RPMI7951 (cell line): ENCODE results near the gene BMP2K. TPM values are rescaled to one million over a fixed set of nuclear protein-coding genes. Genes with fewer than 3 reads are reported as not detected.

Experiments used
- DNase-seq: peaks from one replicate; pipeline ENCODE4 v3.0.0-alpha.2; 2012; ENCODE audit warnings: low read depth
- total RNA-seq: library from RNA; depleted of rRNA; stranded (reverse); fragments of >200 nt; shearing (Covaris generic); gene quantifications from 2 replicates; pipeline ENCODE4 v1.2.3, GENCODE V29; 2014; rRNA removed

The BMP2K gene
- total RNA-seq, 1 experiment from 2014 or later = 45.3 TPM

- DNase-seq = no peak
Measured at GRCh38 chr4:78930016-78930629, 154.0 kb downstream of the BMP2K start.

- no peak for DNase-seq
Measured at GRCh38 chr4:78936989-78937388, 160.8 kb downstream of the BMP2K start.

GRCh38 chr4:78937837-78938236 is 161.7 kb downstream of the BMP2K start:
- DNase-seq = peak; percentile 67

GRCh38 chr4:78938474-78938867 is 162.3 kb downstream of the BMP2K start:
- DNase-seq = no peak

GRCh38 chr4:78938868-78939666 is 162.9 kb downstream of the BMP2K start, which contains the start of gene PAQR3:
Gene PAQR3 (minus strand): TSS chr4:78939438. CDS start chr4:78939224, 214 bp downstream.
- peak; percentile 80 for DNase-seq

- no peak for DNase-seq
Measured at GRCh38 chr4:78939667-78940008, 163.5 kb downstream of the BMP2K start.

GRCh38 chr4:78940752-78941151 is 164.6 kb downstream of the BMP2K start:
- no peak for DNase-seq

- DNase-seq = no peak
Measured at GRCh38 chr4:78944381-78944780, 168.2 kb downstream of the BMP2K start.

GRCh38 chr4:78945651-78946179 is 169.6 kb downstream of the BMP2K start:
- peak; percentile 11 for DNase-seq

GRCh38 chr4:78949735-78950134 is 173.6 kb downstream of the BMP2K start:
- DNase-seq = no peak

- peak; percentile 35 for DNase-seq
Measured at GRCh38 chr4:78951862-78952472, 175.8 kb downstream of the BMP2K start.

GRCh38 chr4:78953231-78953630 is 177.1 kb downstream of the BMP2K start:
- DNase-seq = no peak

- peak; percentile 8 for DNase-seq
Measured at GRCh38 chr4:78953769-78954666, 177.9 kb downstream of the BMP2K start.

- DNase-seq = no peak
Measured at GRCh38 chr4:78956975-78957374, 180.8 kb downstream of the BMP2K start.

- DNase-seq = no peak
Measured at GRCh38 chr4:78960926-78961325, 184.8 kb downstream of the BMP2K start.

Other genes with a start within 250 kb of the BMP2K start
- gene ANXA3, start 224.6 kb upstream of the BMP2K start, total RNA-seq = 7.0 and 9.4 TPM in 2 replicates
- 12.9 and 19.8 TPM in 2 replicates for gene PAQR3, start 163.1 kb downstream of the BMP2K start, total RNA-seq